Neural crest cell (in vitro differentiated cells): ENCODE results near the gene FHIT. TPM values are rescaled to one million over a fixed set of nuclear protein-coding genes. Genes with fewer than 3 reads are reported as not detected.

ENCODE experiments used
- DNase-seq: peaks from one replicate; pipeline ENCODE4 v3.0.0; 2021; ENCODE audit warnings: low read depth, mixed read lengths, low spot score
- H3K27ac Mint-ChIP-seq: one replicate; pipeline ENCODE4 v1.8.0; 2021; ENCODE audit warnings: mild to moderate bottlenecking, mixed read lengths; ENCODE audit not compliant: unreplicated experiment
- H3K27me3 Mint-ChIP-seq: 2 replicates; pipeline ENCODE4 v1.8.0; 2021; ENCODE audit warnings: low read depth, mild to moderate bottlenecking, mixed read lengths
- H3K36me3 Mint-ChIP-seq: 2 replicates; pipeline ENCODE4 v1.8.0; 2021; ENCODE audit warnings: low read depth, mild to moderate bottlenecking, mixed read lengths
- H3K4me1 Mint-ChIP-seq: 2 replicates; pipeline ENCODE4 v1.8.0; 2021; ENCODE audit warnings: mixed read lengths
- H3K4me3 Mint-ChIP-seq: one replicate; pipeline ENCODE4 v1.8.0; 2021; ENCODE audit warnings: mild to moderate bottlenecking, mixed read lengths
- H3K9me3 Mint-ChIP-seq: 2 replicates; pipeline ENCODE4 v1.8.0; 2021; ENCODE audit warnings: mixed read lengths
- total RNA-seq: library from RNA; stranded (reverse); gene quantifications from 2 replicates; pipeline ENCODE4 v1.2.1, GENCODE V29; 2021
- TF ChIP-seq, protein P1 (sequence below): fragments of 200-600 bp; sonication (generic); conservative IDR thresholded peaks from 2 replicates; pipeline ENCODE4 v1.5.0; 2021; ENCODE audit warnings: antibody characterized with exemption, mild to moderate bottlenecking

Gene FHIT
- total RNA-seq, 1 donor from 2014 or later, result 5.2 TPM

DNA sequence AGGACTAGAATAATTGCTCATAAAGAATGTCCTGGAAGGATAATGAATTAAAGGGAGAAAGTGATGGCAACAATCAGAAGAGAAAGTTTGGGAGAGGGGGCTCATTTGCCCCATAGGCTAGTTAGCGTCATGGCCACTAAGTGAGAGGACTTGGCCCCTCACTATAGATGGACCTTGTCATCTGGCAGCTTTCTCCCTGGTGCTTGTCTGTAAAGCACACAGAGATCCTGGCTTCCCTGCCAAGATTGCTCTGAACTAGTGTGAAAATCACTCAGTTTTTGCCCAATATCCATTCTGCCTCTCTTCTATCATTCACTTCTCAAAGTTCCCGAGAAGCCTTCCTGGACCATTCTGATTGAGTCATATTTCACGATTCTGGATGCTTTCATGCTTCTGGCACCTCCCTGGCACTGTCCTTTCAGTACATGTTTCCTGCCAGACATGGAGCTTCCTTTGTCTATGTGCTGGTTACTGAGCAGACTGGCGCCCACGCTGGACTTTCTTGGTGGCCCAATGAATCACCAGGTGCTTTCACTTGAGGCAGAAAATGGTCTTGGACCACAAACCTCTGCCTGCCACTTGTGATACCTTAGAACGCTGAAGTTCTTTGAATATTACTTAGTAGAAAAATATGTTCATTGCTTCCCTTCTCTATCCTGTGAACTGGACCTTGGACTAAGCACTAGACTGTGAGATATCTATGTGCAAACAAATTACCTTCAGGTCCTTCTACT lies 1491.8 kb downstream of the FHIT start:
- H3K36me3 Mint-ChIP-seq, result no peaks in the 10 kb centered on the region
- no peaks in the 10 kb centered on the region for H3K27me3 Mint-ChIP-seq
- TF ChIP-seq, protein P1, sequence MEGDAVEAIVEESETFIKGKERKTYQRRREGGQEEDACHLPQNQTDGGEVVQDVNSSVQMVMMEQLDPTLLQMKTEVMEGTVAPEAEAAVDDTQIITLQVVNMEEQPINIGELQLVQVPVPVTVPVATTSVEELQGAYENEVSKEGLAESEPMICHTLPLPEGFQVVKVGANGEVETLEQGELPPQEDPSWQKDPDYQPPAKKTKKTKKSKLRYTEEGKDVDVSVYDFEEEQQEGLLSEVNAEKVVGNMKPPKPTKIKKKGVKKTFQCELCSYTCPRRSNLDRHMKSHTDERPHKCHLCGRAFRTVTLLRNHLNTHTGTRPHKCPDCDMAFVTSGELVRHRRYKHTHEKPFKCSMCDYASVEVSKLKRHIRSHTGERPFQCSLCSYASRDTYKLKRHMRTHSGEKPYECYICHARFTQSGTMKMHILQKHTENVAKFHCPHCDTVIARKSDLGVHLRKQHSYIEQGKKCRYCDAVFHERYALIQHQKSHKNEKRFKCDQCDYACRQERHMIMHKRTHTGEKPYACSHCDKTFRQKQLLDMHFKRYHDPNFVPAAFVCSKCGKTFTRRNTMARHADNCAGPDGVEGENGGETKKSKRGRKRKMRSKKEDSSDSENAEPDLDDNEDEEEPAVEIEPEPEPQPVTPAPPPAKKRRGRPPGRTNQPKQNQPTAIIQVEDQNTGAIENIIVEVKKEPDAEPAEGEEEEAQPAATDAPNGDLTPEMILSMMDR, result no peak
- DNase-seq, result no peak
- H3K4me1 Mint-ChIP-seq, result no peaks in the 10 kb centered on the region
- H3K4me3 Mint-ChIP-seq, result no peak overlapping the region
- no peak overlapping the region for H3K27ac Mint-ChIP-seq
- H3K9me3 Mint-ChIP-seq, result no peaks in the 10 kb centered on the region

DNA sequence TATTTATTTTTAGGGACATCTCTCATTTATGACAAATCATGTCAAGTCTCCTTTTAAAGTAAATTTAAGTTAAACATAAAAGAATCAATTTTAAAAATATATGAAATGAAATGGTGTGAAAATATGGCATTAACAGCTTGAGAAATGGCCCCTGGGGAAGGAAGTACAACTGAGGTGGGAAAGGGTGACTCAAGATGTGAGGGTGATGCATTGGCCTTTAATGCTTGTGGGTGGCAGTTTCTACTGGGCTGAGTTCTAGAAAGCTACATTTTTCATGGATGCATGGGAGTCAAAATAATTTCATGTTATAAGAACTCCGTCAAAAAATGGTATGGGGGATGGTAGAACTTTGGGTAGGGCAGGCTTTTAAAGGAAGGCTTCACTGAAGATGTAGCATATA lies 1492.6 kb downstream of the FHIT start:
- Mint-ChIP-seq H3K4me3 (no peak overlapping the region), H3K4me1 (no peaks in the 10 kb centered on the region), H3K36me3 (no peaks in the 10 kb centered on the region), H3K9me3 (no peaks in the 10 kb centered on the region), H3K27me3 (no peaks in the 10 kb centered on the region), H3K27ac (no peak overlapping the region)
- TF ChIP-seq, protein P1, result no peak
- no peak for DNase-seq

DNA sequence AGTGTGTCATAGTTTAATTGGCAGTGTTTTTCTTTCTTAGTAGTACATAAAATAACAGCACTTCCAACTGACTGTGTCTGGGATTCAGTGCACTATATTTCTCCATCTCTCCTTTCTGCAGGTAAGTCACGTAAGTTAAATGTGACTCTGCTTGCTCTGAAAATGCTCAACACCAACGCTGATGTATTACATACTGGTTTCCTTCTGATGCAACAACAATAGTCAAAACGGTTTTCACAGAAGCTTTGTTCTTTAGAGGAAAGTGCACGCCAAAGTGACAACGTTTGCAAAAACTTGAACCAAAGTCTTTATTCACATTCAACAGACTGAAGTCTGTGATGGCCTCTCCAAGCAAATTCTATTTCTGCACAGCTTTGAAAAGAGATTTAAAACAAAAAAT lies 1494.3 kb downstream of the FHIT start:
- DNase-seq, result no peak
- TF ChIP-seq, protein P1, result no peak

DNA sequence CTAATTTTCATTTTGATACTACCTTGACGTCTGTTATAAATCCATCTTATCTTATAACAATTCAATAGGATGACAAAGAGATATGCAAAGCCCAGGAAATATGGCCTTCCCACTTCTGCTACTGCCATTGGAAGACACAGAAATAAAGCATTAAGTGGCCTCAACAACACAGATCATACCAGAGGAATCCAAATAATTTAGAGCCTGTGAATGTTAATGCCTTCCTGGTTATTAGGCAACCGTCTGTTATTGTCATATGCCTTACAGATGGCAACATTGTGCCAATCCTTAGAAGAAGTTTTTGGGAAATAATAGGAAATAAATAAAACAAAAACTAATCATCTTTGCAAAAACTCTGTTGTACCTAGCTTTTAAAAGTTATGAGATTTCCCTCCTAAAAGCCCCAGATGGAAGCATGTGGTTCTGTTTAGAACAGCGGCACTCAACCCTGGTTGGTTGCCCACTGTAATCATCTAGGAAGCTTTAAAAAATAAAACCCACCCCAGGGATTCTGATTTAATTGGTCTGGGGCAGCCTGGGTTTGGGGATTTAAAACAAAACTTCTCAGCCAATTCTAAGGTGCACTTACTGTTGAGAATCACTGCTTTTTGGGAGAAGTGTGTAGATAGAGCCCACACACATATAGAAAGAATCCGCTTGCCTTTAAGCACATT lies 1496.7 kb downstream of the FHIT start:
- H3K36me3 Mint-ChIP-seq, result no peaks in the 10 kb centered on the region
- TF ChIP-seq, protein P1, result no peak
- no peaks in the 10 kb centered on the region for H3K9me3 Mint-ChIP-seq
- H3K4me1 Mint-ChIP-seq, result peaks cover 20% of the 10 kb centered on the region
- no peaks in the 10 kb centered on the region for H3K27me3 Mint-ChIP-seq
- no peak overlapping the region for H3K27ac Mint-ChIP-seq
- no peak for DNase-seq
- H3K4me3 Mint-ChIP-seq, result no peak overlapping the region

More for the DNA sequence above, 1494.3 kb downstream of the FHIT start:
- Mint-ChIP-seq H3K27ac (no peak overlapping the region), H3K4me1 (peaks cover under 1% of the 10 kb centered on the region), H3K9me3 (no peaks in the 10 kb centered on the region), H3K4me3 (no peak overlapping the region), H3K27me3 (no peaks in the 10 kb centered on the region), H3K36me3 (no peaks in the 10 kb centered on the region)

DNA sequence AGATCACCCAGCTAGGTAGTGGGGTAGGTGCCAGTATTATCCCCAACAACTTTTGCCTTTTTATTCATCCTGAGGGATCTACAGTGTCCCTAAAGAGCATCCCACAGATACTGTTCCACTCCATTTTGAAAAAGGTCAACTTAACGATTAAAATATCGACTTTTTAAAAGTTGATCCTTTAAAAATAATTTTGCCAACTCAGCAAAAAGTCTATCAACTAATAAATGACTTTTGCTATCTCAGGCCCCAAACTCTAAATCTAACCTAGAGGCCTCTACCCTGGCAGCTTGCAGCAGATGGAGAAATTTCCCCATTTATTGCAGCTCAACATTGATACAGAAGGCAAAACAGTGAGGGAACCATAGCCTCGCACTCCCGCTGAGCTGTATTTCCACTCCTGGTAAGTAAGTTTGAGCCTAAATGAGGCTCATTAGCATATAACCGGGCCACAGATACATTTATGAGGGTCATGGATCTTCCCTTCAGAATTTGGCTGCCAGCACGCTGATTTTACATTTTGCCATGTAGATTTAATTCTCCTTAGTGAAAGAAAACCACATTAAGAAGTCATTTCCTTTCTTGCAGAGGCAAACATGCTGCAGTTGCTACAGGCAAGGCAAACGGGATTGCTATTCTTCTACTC lies 1497.3 kb downstream of the FHIT start:
- peaks cover 24% of the 10 kb centered on the region for H3K4me1 Mint-ChIP-seq
- H3K27ac Mint-ChIP-seq, result no peak overlapping the region
- H3K4me3 Mint-ChIP-seq, result no peak overlapping the region
- H3K27me3 Mint-ChIP-seq, result no peaks in the 10 kb centered on the region
- no peaks in the 10 kb centered on the region for H3K9me3 Mint-ChIP-seq
- DNase-seq, result no peak
- H3K36me3 Mint-ChIP-seq, result no peaks in the 10 kb centered on the region
- TF ChIP-seq, protein P1, result no peak
